Stimulated activated CD4-positive, alpha-beta T cell treated with anti-CD3 and anti-CD28 coated beads, TNF-alpha, amount 100 ng/mL, for 1 hour (primary cell): ENCODE results near the gene ORM1.
"Not testable (repeated sequence)": the region's sequence is repeated elsewhere in the genome, so short reads cannot be mapped to it uniquely, and the experiment has no call there.

Experiments used
- DNase-seq, 3 donors: peaks; one replicate each; pipeline ENCODE4 v3.0.0-alpha.2; 2020; ENCODE audit warnings: low read depth in 3 of 3, low spot score in 1 of 3

Gene ORM1

DNA sequence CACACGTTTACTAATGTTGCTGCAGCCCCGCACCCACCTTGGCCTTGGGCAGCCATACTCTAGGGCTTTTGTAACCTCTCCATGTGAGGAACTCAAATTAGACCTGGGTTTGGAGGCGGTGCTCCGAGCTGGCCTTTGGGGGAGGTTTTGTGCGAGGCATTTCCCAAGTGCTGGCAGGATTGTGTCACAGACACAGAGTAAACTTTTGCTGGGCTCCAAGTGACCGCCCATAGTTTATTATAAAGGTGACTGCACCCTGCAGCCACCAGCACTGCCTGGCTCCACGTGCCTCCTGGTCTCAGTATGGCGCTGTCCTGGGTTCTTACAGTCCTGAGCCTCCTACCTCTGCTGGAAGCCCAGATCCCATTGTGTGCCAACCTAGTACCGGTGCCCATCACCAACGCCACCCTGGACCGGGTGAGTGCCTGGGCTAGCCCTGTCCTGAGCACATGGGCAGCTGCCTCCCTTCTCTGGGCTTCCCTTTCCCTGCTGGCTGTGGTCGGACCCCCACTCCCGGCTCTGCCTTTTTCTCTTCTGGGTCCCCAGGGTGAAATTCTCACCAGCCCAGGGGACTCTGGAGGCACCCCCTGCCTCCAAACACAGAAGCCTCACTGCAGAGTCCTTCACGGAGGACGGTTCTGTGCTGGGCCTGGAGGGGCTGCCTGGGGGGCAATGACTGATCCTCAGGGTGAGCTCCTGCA is at the start of gene ORM1:
ORM1 (plus strand) TSS at position 268 of the 701 bp plus-strand sequence; CDS start at position 304, 36 bp downstream.
- DNase-seq: not testable (repeated sequence)

DNA sequence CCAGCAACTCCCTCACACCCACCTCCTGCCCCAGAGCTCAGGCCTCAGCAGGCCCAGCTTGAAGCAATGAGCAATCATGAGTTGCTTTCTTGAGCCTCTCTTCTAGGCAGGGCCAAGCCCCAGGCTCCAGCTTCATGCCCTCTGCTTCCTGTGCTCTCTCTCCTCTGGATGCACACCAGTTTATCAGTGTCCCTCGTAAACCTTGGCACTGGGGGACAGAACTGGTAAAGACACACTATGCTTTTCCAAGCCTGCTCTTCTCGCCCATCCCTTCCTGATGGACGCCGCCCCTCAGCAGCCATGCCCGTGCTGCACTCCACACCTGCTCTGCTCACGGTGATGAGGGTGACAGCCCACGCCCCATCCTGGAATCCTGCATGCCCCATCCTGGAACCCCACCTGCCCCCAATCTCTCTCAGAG is 49.4 kb upstream of the ORM1 start:
- no peak for DNase-seq

DNA sequence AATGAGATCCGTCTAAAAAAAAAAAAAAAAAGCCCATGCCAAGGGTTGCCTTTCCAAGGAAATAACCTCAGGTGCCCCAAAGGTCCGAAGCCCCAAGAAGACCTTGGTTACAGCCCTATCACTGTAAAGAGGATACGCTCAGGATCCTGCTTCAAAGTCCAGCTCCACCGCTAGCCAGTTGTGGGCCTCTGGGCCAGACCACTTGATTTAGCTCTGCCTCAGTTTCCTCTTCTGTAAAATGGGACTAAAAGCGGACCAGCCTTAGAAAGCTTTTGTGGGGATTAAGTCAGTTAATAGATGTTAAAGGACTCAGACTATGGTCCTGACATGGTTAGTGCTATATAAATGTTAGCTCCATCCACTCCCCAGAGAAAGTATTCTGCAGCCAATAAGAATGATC is 48.7 kb upstream of the ORM1 start:
- no peak for DNase-seq

DNA sequence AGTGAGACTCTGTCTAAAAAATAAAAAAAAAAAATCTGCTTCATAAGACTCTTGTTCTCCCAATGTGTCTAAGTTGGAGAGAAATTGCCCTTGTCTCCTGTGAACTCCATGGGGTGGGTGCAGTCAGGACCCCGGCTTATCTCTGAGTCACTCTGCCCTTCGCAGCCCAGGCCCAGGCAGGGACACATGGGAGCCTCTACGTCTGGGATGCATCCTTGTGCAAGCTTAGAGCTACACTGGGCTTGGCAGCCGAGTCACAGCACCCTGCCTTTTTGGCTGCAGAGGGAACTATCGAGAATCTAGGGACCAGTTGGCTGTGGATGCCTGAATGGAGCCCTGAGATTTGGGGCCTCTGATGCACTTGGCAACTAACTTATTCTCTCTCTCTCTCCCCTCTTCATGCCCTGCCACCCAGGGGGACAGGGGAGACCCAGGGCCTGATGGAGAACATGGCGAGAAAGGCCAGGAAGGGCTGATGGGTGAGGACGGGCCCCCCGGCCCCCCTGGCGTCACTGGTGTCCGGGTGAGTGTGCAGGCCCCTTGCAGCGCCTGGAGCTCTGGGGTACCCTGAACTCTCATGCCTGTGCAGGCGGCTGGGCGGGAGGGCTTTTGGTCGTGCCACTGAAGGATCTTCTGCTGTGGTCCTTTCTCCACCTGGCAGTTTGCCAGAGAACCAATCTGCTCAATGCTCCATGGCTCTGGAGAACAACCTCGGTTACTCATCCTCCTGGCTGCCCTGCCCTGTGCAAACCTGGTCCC is 47.5 kb upstream of the ORM1 start:
- DNase-seq: no peak

DNA sequence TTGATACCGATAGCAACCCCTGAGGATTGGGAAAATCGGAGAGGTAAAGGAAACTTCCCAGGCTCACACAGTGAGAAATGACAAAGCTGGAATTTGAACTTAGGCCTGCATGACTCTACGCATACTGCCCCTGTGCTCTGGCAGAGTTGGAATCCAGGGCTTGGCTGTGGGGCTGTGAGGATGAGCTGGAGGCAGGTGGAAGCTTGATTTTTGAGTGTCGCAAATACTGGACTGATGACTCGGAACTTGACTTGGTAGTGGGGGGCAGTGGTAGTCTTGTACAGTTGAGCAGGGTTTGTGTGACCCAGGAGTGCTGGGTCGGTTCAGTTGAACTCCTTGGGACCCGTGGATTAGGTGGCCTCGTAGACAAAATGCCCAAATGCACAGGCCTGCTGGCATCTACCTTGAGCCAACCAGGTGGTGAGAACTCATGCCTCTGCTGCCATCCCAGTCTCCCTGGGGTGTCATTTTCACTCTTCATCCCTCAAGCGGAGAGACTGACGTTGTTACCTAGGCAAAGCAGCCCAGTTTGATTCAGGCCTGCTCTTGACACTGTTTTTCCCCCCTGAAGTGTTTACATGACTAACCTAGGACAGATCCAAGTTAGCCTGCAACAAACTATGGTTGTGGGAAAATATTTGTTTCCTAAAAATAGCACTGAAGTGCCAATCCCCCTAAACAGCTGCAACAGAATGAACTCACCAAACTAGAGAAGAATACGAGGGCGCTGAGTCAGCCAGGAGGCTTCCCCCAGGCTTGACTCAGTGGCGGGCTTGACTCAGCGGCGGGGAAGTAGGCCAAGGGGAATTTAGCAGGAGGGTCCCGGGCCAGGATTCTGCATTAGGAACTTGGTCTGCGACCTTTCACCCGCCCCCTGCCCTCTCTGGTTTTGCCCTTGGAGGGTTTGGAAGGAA is 45.7 kb upstream of the ORM1 start:
- DNase-seq: no peak

DNA sequence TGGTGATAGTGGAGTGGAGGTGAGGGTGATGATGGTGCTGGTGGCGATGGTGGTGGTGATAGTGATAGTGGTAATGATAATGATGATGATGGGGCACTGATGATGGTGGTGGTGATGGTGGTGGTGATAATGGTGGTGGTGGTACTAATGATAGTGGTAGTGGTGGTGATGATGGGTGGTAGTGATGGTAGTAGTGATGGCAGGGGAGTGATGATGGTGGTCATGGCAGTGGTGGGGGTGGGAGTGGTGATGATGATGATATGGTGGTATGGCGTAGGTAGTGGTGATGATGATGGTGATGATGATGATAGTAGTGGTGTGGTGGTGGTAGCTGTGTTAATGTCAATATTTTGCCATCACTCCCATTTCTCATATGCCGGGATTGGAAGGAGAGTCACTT is 44.5 kb upstream of the ORM1 start:
- no peak for DNase-seq

DNA sequence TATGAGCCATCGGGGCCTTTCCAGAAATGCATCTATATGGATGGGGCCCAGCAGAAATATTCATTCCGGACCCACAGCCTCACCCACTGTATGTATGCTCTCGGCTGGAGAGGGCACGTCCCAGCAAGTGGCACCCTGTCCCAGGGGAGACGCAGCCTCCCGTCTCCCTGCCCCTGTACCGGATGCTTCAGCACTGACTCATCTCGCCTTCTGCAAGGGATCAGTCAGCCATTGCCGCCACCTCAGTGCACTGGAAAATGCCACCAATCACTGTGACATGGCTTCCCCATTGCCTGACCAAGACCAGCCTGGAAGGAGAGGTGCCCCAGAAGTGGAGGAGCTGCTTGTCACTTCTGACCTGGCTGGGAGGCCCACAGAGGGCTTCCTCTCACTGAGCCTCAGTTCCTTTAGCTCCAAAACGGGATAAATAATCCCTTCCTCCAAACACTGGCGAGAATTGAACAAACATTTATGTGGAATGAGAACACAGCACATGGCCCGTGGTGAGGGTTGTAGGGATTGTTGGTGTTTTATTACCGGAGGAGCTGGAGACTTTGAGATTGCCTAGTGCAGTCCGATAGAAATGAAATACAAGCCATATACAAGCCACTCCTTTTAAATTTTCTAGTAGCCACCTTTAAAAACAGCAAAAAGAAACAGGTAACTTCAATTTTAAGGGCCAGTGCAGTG is 43.9 kb upstream of the ORM1 start:
- DNase-seq: no peak

DNA sequence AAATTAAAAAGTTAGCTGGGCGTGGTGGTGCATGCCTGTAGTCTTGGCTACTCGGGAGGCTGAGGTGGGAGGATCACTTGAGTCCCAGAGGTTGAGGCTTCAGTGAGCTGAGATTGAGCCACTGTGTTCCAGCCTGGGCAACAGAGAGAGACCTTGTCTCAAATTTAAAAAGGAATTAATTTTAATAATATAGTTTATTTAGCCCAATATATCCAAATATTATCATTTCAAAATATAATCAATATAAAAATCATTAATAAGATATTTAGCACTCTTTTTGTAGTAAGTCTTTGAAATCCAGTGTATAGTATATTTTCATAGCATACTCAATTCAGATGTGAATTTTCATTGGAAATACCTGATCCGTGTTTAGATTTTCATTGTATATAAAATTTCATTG is 43.2 kb upstream of the ORM1 start:
- no peak for DNase-seq

DNA sequence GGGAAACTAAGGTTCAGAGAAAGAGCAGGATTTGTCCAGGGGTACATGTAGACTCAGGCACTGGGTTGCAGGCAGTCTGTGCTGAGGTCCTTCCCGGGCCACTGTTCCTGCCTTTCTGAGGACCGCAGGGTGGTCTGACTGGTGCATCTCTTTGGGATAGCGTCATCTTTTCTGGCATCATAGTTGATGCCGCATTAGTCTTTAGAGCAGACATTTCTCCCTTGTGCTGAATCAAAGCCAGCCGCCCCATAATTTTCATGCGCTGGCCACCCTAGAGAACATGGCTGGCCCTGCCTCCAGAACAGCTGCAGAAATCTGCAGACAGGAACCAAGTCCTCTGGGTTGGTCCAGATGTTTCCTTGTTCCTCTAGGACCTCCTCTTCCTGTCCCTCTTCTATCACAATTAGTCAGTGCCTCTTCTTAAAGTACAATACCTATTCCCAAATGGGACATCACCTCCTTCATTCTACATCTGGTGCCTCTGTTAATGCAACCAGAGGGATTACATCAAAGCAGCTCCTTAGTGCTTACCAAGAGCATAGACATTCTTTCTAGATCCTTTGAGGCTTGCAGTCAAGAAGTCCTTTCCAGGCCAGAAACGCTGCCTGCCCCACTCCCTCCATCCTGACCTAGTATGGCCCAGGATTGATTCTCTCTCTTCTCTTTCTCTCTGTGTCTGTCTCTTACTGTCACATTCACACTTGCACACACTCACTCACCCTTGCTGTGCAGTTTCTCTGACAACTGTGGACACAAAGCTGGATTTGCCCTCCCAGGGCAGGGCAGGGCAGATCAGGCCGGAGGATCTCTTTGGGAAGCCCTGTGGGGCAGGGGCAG is 42.0 kb upstream of the ORM1 start:
- DNase-seq: no peak

DNA sequence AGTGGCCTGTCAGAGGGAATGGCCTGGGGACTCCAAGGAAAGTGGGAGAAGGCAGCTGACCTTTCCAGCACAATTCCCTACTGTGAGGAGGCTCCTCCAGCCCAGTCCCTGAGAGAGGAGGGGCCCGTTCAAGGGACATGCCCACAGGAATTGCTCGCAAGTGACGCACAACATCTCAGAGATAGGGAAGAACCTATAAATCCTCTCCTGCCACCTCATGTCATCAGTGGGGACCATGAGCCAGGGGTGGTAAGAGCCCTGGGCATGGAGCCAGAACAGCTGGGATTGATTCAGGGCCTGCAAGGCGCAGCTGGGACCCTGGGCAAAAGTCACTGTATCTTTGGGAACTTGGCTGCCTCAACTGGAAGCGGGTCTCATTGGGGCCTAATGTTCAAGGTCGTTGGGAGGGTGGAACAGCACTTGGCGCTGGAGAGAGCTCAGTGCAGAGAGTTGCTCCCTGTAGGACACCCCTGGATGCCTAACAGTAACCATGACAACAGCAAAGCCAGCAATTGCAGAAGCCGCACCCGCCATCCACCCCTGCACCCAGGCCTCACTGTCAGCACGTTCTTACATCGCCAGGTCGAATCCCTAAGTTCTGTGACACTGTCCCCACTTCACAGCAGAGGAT is 41.3 kb upstream of the ORM1 start:
- DNase-seq: no peak

DNA sequence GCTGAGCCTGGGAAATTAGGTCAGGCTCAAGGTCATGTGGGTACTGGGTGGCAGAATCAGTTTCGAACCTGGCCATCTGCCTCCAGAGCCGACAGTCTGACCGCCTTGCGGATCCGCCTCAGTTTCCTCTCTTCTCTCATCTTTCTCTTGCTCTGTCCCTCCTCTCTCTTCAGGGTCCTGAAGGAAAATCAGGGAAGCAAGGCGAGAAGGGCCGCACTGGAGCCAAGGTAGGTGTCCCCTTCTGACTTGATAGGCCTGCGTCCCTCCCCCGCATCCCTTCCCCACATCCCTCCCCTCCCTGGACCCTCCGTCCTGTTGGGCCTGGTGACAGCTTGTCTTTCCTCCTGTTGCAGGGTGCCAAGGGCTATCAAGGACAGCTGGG is 40.8 kb upstream of the ORM1 start:
- no peak for DNase-seq

DNA sequence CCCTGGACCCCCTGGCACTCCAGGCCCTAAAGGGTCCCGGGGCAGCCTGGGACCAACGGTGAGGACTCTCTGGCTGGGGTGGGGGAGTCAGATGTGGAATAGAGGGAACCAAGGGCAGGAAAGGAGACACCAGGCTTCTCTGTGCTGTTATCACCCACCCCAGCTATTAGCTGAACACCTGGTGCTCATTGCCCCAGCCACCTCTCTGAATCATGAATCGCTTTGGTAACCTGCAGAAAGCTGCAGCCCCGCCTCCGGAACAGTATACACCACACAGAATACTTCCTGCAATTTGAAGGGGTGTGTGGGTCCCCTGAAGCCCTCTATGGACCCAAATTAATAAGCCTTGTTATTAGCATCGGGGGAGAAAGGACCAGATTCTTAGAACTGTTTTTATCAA is 40.4 kb upstream of the ORM1 start:
- DNase-seq: no peak

DNA sequence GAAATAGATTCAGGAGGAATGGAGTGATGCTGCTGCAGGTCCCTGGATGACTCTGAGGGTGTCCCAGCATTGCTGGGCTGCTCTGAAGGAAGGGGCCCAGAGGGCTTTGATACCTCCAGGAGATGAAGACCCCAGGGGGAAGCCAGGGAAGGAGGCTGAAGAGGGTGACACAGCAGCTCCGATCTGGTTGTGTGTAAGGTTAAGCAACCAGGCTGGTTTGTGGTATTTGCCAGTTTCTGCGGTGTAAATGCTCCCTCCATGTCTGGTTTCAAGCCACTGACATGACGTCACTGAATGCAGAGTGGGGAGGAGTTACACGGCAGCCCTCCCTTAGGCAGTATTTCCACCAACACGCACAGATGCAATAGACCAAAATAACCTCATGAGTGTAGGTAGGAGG is 40.0 kb upstream of the ORM1 start:
- DNase-seq: no peak

DNA sequence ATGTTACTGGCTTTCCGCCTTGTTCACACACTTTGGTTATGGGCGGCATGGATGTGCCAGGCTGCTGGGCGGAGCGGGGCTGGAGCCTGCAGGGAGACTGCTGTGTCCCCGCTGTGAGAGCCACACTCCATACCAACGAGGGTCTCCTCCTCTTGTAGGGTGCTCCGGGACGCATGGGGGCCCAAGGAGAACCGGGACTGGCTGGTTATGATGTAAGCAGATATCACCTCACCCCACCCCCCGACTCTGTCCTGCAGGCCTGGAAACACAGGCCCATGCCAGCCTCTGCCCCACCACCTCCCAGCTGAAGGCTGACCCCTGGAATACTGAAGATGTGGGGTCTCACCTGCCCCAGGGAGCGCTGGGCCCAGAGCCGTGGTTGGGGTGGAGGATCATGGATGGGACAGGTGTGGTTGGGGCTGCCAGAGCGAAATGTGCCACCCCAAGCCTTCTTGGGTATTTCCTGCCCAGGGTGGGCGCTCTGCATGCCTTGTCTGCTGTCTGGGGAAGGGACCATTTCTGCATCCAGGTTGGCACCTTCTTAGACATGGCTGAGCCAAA is 39.3 kb upstream of the ORM1 start:
- no peak for DNase-seq

DNA sequence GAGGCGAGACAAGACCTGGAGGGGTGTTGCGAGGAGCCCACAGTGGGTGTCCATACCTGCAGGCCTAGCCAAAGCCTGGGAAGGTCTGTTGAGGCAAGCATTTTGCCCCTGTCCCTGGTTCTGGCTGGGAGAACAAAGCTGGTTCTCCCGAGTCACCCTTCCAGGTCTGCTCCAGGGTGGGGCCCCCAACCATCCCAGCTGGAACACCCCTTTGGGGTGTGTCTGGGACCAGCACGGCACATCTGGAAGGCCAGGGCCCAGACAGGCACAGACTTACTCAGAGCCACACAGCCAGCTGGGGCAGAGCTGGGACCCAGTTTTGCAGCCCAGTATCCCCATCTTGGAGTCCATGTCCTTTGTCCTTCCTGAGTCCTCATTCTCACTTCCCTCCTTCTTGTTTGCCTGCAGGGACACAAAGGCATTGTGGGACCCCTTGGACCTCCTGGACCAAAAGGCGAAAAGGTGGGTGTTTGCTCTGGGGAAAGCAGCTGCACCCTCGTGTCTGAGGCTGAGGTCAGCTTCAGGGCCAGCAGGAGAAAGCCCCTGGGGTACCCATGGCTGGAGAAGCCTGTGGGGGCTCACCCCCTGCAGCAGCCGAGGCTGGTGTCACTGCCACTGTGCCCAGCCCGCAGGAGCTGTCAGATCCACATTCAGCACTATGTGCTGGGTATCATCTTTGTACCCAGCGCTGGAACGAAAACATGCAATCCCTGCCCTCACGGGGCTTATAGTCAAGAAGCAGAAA is 38.4 kb upstream of the ORM1 start:
- no peak for DNase-seq

DNA sequence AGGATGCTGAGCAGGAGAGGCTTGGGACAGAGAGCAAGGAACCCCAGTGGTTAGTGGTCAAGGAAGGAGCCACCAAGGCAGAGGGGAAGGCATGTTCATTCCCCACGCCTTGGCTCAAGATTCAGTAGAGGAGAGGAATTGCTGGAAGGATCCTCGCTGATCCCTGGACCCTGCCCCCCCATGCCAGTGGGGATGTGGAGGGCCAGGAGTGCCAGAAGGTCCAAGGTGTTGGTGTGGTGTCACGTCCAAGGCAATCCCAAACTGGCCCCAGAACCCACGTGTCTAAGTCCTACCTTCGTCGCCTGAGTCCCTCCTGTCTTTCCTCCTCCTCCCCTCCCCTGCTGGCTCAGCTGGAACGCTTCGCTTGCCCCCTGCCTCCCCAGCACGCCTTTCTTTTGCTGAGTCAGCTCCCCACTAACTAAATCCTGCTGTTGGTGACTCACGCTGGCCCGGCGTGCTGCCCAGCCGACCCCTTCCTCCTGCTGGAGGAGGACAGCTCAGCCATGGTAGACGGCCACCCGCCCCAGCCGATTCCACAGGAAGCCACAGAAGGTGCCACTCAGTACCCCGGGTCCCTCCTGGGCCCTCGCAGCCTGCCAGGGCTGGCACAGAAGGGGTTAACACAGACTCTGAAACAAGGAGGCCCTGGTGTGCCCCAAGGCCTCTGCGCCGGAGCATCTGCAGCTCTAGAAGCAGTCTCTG is 37.6 kb upstream of the ORM1 start:
- DNase-seq: no peak

DNA sequence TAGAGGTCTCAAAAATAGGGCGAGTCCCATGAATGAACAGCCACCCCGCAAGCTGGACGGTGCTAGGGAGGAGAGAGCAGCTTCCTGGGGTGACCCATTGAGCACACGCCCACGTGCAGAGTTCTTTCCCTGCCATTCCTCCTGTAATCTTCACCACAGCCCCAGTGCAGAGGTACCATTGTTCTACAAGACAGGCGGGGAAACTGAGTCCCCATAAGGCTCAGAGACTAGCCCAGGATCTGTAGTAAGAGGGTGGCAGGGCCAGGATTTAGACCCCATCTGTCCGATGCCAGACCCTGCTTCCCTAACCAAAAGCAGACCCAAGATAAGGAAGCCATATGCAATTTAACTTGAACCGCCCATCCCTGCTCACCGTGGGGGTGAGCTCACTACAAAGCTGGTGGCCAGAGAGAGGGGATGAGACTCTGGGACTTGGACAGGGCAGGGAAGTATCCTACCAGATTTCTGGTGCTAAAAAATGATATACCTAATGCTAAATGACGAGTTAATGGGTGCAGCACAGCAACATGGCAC is 36.7 kb upstream of the ORM1 start:
- no peak for DNase-seq
